Measurements from ENCODE around the gene CHIC2. TPM values are rescaled to one million over a fixed set of nuclear protein-coding genes. Genes with fewer than 3 reads are reported as not detected.

The CHIC2 gene
- total and polyA plus RNA-seq, 2 of the 8 experiments (the other 6 are each of a cell fraction or from before 2014, with no cell fraction given): 4.5 to 10.9 TPM

- Histone ChIP-seq H2BK20ac (ENCODE audit: low read length) (no peak overlapping the region), H3K4me2 (ENCODE audit: insufficient read depth in 1 of 2, low read depth in 2 of 2, low read length in 2 of 2) (no peak overlapping the region), H4K20me1 (replicated peaks in 1 of 2; ENCODE audit: control insufficient read depth in 1 of 2, insufficient read depth in 2 of 2, low read length in 2 of 2) (no peaks in the 10 kb centered on the region), H4K8ac (ENCODE audit: extremely low read depth, insufficient read depth, low read length) (no peak overlapping the region), H3K9me3 (ENCODE audit: insufficient read depth in 2 of 2, low read depth in 1 of 2, low read length in 1 of 2) (no peaks in the 10 kb centered on the region), H3K9ac (replicated peaks in 1 of 4; ENCODE audit: extremely low read depth in 1 of 4, low read depth in 3 of 4, low read length in 3 of 4) (no peak overlapping the region), H2BK5ac (ENCODE audit: low read depth, low read length) (no peak overlapping the region), H2BK120ac (replicated peaks; ENCODE audit: low read depth, low read length) (no peak overlapping the region), H3K4ac (replicated peaks; ENCODE audit: insufficient read length, low read depth, low read length) (no peak overlapping the region), H4K91ac (replicated peaks; ENCODE audit: insufficient read length, low read length) (no peak overlapping the region), H3K23me2 (ENCODE audit: low read depth, low read length) (no peaks in the 10 kb centered on the region), H3K23ac (ENCODE audit: insufficient read length) (no peak overlapping the region), H3K79me1 (ENCODE audit: low read depth, low read length) (no peaks in the 10 kb centered on the region), H2BK12ac (ENCODE audit: low read depth, low read length) (no peak overlapping the region), H3K36me3 (ENCODE audit: control insufficient read depth in 2 of 4, insufficient read depth in 4 of 4, low read length in 3 of 4) (no peaks in the 10 kb centered on the region), H2AFZ (ENCODE audit: low read length) (no peak overlapping the region), H3K4me3 (ENCODE audit: extremely low read depth in 1 of 4, insufficient read depth in 2 of 4, low read depth in 3 of 4, low read length in 4 of 4) (no peak overlapping the region), H3K18ac (ENCODE audit: extremely low read depth, low read length) (no peak overlapping the region), H3K79me2 (ENCODE audit: control insufficient read depth in 1 of 2, insufficient read depth in 2 of 2, low read length in 2 of 2) (no peaks in the 10 kb centered on the region), H4K5ac (ENCODE audit: insufficient read length, low read depth, low read length) (no peak overlapping the region), H2AK5ac (ENCODE audit: low read depth, low read length) (no peak overlapping the region), H3K14ac (ENCODE audit: insufficient read length) (no peak overlapping the region), H3K4me1 (replicated peaks in 1 of 4; ENCODE audit: control insufficient read depth in 3 of 4, insufficient read depth in 4 of 4, low read length in 3 of 4) (no peaks in the 10 kb centered on the region), H3K27ac (ENCODE audit: low read depth, low read length) (no peak overlapping the region), H2BK15ac (ENCODE audit: low read length) (no peak overlapping the region), H3K27me3 (replicated peaks in 1 of 4; ENCODE audit: control insufficient read depth in 3 of 4, extremely low read depth in 1 of 4, insufficient read depth in 3 of 4, low read length in 3 of 4) (no peaks in the 10 kb centered on the region), H3K56ac (replicated peaks; ENCODE audit: insufficient read length, low read depth, low read length) (no peak overlapping the region)
- no peak for FAIRE-seq
- TF ChIP-seq POLR2AphosphoS5 (IDR thresholded peaks at IDR 0.05; ENCODE audit: low read depth, low read length): no peak
- no peak for TF ChIP-seq MAFK (IDR thresholded peaks at IDR 0.05; ENCODE audit: low read depth, low read length)
- no peak for TF ChIP-seq SIX5 (IDR thresholded peaks at IDR 0.05; ENCODE audit: low read depth, low read length)
- TF ChIP-seq RFX5 (IDR thresholded peaks at IDR 0.05; ENCODE audit: borderline replicate concordance, low read depth, low read length): no peak
- no peak for TF ChIP-seq FOSL1 (IDR thresholded peaks at IDR 0.05; ENCODE audit: insufficient read depth, low read depth, low read length)
- TF ChIP-seq NRF1 (IDR thresholded peaks at IDR 0.05; ENCODE audit: low read depth, low read length): no peak
- TF ChIP-seq GTF2F1 (IDR thresholded peaks at IDR 0.05; ENCODE audit: borderline replicate concordance, low read depth, low read length): no peak
- TF ChIP-seq EZH2 (IDR thresholded peaks at IDR 0.05; ENCODE audit: low read depth, low read length, severe bottlenecking): no peak
- POLR2A ChIA-PET (ENCODE audit: partially characterized antibody): no interaction called here
- no peak for DNase-seq (ENCODE audit: low read depth in 1 of 2, low spot score in 2 of 2)
- CTCF ChIA-PET (ENCODE audit: partially characterized antibody): no interaction called here
These were observed 82.8 kb downstream of the CHIC2 start for GRCh38 chr4:53981567-53981966.

Measured in H1 (cell line).